ENCODE results near the gene KMT2D.

- TF ChIP-seq, protein P1, sequence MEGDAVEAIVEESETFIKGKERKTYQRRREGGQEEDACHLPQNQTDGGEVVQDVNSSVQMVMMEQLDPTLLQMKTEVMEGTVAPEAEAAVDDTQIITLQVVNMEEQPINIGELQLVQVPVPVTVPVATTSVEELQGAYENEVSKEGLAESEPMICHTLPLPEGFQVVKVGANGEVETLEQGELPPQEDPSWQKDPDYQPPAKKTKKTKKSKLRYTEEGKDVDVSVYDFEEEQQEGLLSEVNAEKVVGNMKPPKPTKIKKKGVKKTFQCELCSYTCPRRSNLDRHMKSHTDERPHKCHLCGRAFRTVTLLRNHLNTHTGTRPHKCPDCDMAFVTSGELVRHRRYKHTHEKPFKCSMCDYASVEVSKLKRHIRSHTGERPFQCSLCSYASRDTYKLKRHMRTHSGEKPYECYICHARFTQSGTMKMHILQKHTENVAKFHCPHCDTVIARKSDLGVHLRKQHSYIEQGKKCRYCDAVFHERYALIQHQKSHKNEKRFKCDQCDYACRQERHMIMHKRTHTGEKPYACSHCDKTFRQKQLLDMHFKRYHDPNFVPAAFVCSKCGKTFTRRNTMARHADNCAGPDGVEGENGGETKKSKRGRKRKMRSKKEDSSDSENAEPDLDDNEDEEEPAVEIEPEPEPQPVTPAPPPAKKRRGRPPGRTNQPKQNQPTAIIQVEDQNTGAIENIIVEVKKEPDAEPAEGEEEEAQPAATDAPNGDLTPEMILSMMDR (IDR thresholded peaks at IDR 0.05): no peak
- TF ChIP-seq POLR2A (IDR thresholded peaks at IDR 0.05): no peak
Observed at GRCh38 chr12:49086116-49086515, 25.5 kb upstream of the KMT2D start.
